Measurements from ENCODE around the gene ZSCAN29.

Gene ZSCAN29

DNA sequence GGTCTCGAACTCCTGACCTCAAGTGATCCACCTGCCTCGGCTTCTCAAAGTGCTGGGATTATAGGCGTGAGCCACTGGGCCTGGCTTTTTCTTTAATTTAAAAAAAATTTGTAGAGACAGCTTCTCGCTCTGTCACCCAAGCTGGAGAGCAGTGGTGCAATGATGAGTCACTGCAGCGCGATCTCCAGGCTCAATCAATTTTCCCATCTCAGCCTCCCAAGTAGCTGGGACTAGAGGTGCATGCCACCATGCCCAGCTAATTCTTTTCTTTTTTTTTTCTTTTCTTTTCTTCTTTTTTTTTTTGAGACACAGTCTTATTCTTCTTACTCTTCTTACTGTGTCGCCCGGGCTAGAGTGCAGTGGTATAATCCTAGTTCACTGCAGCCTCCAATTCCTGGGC is 19.9 kb upstream of the ZSCAN29 start:
- no peak overlapping the region for H3K4me3 ChIP-seq (ENCODE audit: low read depth, low read length)
- peaks cover 44% of the 10 kb centered on the region for H3K36me3 ChIP-seq
- H3K9me3 ChIP-seq = no peaks in the 10 kb centered on the region
- no peaks in the 10 kb centered on the region for H3K4me1 ChIP-seq
- TF ChIP-seq CTCF (IDR thresholded peaks at IDR 0.05; ENCODE audit: low read depth, low read length) = no peak
- DNase-seq = no peak
- no peaks in the 10 kb centered on the region for H3K27me3 ChIP-seq

- no peak for TF ChIP-seq CTCF (IDR thresholded peaks at IDR 0.05; ENCODE audit: low read depth, low read length)
- H3K4me3 ChIP-seq (ENCODE audit: low read depth, low read length) = no peak overlapping the region
- DNase-seq = no peak
- no peaks in the 10 kb centered on the region for H3K27me3 ChIP-seq
- H3K4me1 ChIP-seq = no peaks in the 10 kb centered on the region
- H3K36me3 ChIP-seq = peaks cover 79% of the 10 kb centered on the region
- no peaks in the 10 kb centered on the region for H3K9me3 ChIP-seq
These were observed 12.2 kb upstream of the ZSCAN29 start for GRCh38 chr15:43383070-43383469.

DNA sequence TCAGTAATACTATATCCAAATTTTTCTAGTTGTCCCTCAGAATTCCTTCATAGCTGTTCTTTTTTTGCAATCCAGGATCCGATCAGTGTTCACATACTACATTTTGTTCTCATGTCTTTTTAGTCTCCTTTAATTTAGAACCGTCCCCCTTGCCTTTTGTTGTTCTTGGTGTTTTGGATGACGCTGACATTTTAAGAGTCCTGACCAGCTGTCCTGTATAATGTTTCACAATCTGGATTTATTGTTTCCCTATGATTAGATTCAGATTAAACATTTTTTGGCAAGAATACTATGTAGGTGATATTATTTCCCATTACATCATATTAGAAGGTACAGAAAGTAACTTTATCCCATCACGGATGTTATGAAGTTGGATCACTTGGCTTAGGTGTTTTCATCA is 11.5 kb upstream of the ZSCAN29 start:
- peaks cover 77% of the 10 kb centered on the region for H3K36me3 ChIP-seq
- H3K4me3 ChIP-seq (ENCODE audit: low read depth, low read length) = no peak overlapping the region
- no peaks in the 10 kb centered on the region for H3K4me1 ChIP-seq
- no peaks in the 10 kb centered on the region for H3K9me3 ChIP-seq
- no peak for TF ChIP-seq CTCF (IDR thresholded peaks at IDR 0.05; ENCODE audit: low read depth, low read length)
- no peak for DNase-seq
- no peaks in the 10 kb centered on the region for H3K27me3 ChIP-seq

- Histone ChIP-seq H3K27me3 (no peaks in the 10 kb centered on the region), H3K4me1 (no peaks in the 10 kb centered on the region), H3K9me3 (no peaks in the 10 kb centered on the region), H3K4me3 (ENCODE audit: low read depth, low read length) (no peak overlapping the region), H3K36me3 (peaks cover 57% of the 10 kb centered on the region)
- TF ChIP-seq CTCF (IDR thresholded peaks at IDR 0.05; ENCODE audit: low read depth, low read length) = no peak
- no peak for DNase-seq
These were observed 7.8 kb upstream of the ZSCAN29 start for GRCh38 chr15:43378601-43379000.

DNA sequence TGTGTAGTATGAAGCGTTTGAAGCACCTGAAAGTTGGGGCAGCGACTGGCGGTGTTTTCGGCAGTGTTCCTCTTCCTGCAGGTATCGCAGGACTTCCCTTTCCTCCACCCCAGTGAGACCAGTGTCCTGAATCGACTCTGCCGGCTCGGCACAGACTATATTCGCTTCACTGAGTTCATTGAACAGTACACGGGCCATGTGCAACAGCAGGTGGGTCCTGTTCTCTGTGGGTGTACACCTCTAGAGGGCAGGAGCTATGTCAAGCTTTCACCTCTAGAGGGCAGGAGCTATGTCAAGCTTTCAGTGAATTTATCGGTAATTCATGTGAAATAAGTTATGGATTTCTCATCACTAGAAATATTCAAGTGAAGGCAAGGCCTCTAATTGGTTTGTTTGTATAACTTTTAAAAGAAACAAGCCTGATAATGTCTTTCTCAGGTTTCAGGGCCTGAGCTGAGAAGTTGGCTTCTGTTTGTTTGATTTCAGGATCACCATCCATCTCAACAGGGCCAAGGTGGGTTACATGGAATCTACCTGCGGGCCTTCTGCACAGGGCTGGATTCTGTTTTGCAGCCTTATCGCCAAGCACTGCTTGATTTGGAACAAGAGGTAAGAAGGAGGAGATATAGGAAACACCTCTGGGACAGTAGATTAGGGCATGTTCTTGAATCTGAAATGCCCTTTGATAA is 5.3 kb upstream of the ZSCAN29 start:
- Histone ChIP-seq H3K4me1 (no peaks in the 10 kb centered on the region), H3K4me3 (ENCODE audit: low read depth, low read length) (no peak overlapping the region), H3K27me3 (no peaks in the 10 kb centered on the region), H3K36me3 (peaks cover 39% of the 10 kb centered on the region), H3K9me3 (no peaks in the 10 kb centered on the region)
- TF ChIP-seq CTCF (IDR thresholded peaks at IDR 0.05; ENCODE audit: low read depth, low read length) = peak; percentile 95
- DNase-seq = peak; percentile 64

DNA sequence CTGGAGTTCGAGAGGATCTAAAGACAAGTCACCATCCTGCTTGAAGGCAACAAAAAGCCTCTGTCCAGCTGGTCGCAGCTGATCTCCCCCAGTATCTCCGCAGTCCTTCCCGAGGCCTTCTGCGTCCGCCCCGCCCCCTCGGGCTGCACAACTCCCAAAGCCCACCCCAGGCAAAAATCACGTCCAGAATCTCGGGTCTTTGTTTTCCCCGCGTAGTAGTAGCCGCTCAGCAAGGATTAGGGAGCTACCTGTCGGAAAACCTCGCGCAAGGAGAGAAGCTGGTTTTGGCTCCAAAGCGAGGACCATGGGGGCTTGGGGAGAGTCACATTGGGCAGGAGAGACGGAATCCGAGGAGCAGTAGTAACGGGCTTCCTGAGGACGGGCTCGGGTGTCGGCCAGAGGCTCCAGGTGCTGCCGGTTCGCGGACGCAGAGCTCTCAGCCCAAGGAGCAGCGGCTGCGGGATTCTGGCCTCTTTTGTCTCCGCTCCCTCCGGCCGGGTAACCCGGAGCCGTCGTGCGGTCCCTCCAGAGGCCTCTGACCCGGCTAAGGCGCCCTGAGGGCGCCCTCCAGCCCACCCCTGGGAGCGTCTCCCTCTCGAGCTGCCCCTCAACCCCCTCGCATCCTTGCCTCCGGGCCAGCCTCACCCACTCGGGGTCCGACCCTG is 401 bp downstream of the ZSCAN29 start:
- Histone ChIP-seq H3K4me1 (0 out of 2 replicates have a peak, but pooled peaks cover 2% of the 10 kb centered on the region), H3K9me3 (no peaks in the 10 kb centered on the region), H3K4me3 (ENCODE audit: low read depth, low read length) (peak overlapping the region; percentile 96), H3K27me3 (no peaks in the 10 kb centered on the region), H3K36me3 (peaks cover 32% of the 10 kb centered on the region)
- peak; percentile 32 for DNase-seq
- no peak for TF ChIP-seq CTCF (IDR thresholded peaks at IDR 0.05; ENCODE audit: low read depth, low read length)
